ENCODE data around the gene SEC14L5.

Gene SEC14L5

GRCh38 chr16:4957720-4958509 lies at the start of gene SEC14L5:
SEC14L5 (plus strand) TSS chr16:4958330; CDS start chr16:4959324, 994 bp downstream.
- no peak for TF ChIP-seq CTCF (IDR thresholded peaks at IDR 0.05)
- peak within 1 kb of the TSS in 1 of 2 donors; percentile 55 for H3K27ac ChIP-seq
- DNase-seq (ENCODE audit: low spot score), result peak; percentile 95

GRCh38 chr16:4908854-4909401 lies 49.2 kb upstream of the SEC14L5 start:
- H3K4me3 ChIP-seq, result no peak overlapping the region
- TF ChIP-seq CTCF (IDR thresholded peaks at IDR 0.05), result no peak
- no peak for DNase-seq (ENCODE audit: low spot score)
- no peak overlapping the region for H3K27ac ChIP-seq

More at GRCh38 chr16:4957720-4958509, at the start of gene SEC14L5:
- peak within 1 kb of the TSS; percentile 64 for H3K4me3 ChIP-seq

- Histone ChIP-seq H3K4me3 (no peak overlapping the region), H3K27ac (no peak overlapping the region)
- no peak for DNase-seq (ENCODE audit: low spot score)
- no peak for TF ChIP-seq CTCF (IDR thresholded peaks at IDR 0.05)
Observed at GRCh38 chr16:4909825-4910224, 48.3 kb upstream of the SEC14L5 start.

GRCh38 chr16:4910828-4911227 lies 47.3 kb upstream of the SEC14L5 start:
- no peak for DNase-seq (ENCODE audit: low spot score)
- H3K27ac ChIP-seq, result no peak overlapping the region
- no peak for TF ChIP-seq CTCF (IDR thresholded peaks at IDR 0.05)

GRCh38 chr16:4911970-4912386 lies 46.2 kb upstream of the SEC14L5 start:
- no peak overlapping the region for H3K27ac ChIP-seq
- no peak overlapping the region for H3K4me3 ChIP-seq
- no peak for DNase-seq (ENCODE audit: low spot score)
- no peak for TF ChIP-seq CTCF (IDR thresholded peaks at IDR 0.05)

More at GRCh38 chr16:4910828-4911227, 47.3 kb upstream of the SEC14L5 start:
- H3K4me3 ChIP-seq, result no peak overlapping the region

- no peak for TF ChIP-seq CTCF (IDR thresholded peaks at IDR 0.05)
- Histone ChIP-seq H3K27ac (no peak overlapping the region), H3K4me3 (no peak overlapping the region)
- no peak for DNase-seq (ENCODE audit: low spot score)
Observed at GRCh38 chr16:4913130-4913773, 44.9 kb upstream of the SEC14L5 start.
